Activated effector memory CD4-positive, alpha-beta T cell treated with anti-CD3 and anti-CD28 coated beads, Interleukin-2, amount 50 U/mL, for 16 hours (primary cell): ENCODE results near the gene QSER1.
"Not testable (repeated sequence)": the region's sequence is repeated elsewhere in the genome, so short reads cannot be mapped to it uniquely, and the experiment has no call there.

Source experiments
- DNase-seq: peaks from one replicate; pipeline ENCODE4 v3.0.0-alpha.2; 2020

The QSER1 gene

DNA sequence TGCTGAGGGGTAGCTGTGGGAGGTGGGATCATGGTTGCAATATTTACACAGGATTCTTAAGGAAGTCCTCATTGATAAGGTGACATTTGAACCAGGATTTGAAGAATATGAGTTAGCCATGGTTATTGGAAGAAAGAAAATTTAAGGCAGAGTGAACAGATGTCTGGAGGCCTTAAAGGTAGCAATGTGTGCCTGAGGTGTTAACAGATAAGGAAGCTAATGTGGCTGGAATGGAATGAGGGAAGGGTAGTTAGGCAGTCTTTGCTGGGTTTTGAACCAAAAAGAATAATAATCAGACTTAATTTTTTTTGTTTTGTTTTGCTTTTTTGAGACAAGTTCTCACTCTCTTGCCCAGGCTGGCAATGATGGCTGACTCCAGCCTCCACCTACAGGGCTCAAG, 113.4 kb downstream of the QSER1 start:
- DNase-seq: no peak

DNA sequence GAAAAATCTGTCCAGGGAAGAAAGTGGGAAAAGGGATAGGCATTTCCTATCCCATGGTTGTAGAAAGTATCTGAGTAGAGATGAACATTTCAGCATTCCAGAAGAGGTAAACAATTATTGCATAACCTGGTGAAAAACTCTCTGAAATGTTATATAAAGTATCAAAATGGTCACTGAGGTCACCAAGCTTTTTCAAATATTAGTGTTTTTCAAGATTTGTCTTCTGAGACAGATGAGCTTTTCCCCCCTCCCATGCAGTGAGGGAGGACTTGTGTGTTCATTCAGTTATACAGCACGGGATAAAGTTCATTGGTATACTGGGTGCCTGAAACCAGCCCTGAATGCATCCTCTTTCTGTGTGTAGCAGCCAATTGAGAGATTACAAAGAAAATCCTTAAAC, 121.1 kb downstream of the QSER1 start:
- no peak for DNase-seq

DNA sequence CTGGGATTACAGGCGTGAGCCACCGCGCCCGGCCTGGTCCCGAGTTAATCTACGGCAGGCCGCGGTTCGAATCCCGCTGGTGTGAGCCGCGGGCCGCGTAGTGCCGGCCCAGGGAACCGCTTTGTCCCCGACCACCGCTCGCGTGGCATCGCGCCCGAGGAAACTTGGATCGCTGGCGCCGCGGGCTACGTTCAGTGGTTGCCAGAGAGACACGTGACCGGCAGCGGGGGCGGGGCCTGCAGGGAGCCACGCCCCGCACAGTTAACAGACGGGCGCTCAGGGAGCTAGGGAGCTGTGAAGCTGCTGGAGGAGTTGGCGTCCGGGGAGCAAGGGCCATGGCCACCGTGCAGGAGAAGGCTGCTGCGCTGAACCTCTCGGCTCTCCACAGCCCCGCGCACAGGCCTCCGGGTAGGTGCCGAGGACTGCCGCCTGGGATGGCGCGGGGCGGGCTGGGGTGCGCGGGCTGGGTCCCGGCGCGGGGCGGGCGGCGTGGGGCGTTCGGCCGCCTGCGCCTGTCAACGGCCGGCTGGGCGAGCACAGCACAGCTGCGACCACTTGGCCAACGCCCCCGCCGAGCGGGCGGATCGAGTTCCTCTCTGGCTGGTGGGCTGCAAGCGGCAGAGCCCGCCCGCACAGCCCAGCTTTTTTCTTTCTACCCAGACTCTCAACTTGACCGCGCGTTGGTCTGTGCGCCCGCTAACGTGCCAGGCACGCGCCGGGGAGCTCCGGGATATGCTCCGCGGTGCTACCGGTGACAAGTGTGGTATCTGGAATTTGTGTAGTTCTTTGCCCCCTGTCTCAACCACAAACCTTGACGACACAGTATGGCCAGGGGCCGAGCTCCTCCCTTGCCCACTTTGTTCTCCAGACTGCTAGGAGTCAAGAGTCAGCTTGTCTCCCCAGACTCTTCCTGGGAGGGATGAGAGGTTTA, 123.3 kb downstream of the QSER1 start, which contains the start of gene DEPDC7:
DEPDC7 (plus strand) TSS at position 258 of the 931 bp plus-strand sequence; CDS start at position 336, 78 bp downstream.
- peak; percentile 90 for DNase-seq

DNA sequence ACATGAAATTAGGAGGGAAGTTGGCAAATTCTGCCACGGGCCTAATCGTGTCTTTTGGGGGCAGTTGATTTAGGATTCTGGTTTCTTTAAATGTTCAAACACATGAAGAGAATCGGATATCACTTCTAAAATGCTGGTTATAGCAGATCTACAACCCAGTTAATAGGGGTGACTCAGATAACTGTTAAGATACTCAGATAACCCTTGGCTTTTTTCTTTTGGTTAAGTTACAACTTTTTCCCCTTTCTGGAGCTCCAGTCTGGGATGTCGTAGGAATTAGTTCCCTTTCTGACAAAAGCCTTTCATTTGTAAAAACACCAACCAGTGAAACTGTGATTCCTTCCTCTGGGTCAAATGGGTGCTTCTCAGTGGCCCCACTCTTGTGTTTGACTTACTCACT, 124.0 kb downstream of the QSER1 start:
- no peak for DNase-seq

DNA sequence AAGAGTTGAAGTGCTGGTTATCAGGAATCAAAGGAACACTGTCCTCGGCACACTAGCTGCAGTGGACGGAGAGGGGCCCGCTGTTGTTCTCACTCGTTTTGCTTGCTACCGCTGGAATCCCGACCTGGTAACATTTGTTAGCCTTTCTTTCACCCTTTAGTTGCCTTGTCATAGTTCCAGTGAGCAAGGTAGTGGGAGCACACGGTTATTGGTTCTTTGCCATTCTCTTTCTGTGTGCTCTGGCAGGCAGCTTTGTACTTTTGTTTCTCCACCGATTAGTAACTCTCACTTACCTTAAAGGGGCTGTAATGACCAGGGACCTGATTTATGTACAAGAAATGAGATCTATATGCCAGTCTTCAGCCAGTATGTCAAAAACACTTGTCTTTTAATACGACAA, 124.9 kb downstream of the QSER1 start:
- no peak for DNase-seq

DNA sequence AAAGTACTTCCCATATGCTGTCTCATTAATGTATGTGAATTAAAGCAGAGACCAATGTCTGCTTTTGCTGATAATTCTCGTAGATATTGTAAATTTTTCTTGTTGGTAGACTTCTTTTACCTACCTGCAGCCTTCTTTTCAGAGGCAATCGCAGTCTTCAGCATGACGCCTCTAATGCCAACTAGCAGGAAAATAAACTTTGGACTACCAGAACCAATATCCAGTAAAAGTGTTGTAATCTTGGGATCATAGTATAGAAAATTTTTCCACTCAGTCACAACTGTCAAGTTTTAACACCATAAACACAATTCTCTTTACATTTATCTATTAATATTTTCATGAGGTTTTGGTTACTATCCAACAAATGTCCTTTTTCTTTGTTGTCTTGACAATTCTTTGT, 125.4 kb downstream of the QSER1 start:
- DNase-seq: no peak

DNA sequence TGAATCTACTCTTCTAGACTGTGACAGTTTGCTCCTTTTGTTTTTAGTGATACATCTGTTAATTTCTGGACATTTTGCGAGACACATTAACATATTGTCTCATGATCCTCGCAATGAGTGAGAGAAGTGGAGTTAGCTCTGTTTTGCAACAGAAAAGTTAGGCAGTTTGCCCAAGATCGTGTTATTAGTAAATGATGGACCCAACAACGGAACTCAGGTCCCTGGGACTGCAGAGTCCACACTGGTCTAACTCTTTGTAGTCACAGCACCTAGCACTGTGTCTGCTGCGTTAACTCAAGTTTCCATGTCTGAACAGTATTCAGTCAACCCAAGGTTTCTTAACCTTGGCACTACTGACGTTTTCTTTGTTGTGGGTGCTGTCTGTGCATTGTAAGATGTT, 126.2 kb downstream of the QSER1 start:
- no peak for DNase-seq

DNA sequence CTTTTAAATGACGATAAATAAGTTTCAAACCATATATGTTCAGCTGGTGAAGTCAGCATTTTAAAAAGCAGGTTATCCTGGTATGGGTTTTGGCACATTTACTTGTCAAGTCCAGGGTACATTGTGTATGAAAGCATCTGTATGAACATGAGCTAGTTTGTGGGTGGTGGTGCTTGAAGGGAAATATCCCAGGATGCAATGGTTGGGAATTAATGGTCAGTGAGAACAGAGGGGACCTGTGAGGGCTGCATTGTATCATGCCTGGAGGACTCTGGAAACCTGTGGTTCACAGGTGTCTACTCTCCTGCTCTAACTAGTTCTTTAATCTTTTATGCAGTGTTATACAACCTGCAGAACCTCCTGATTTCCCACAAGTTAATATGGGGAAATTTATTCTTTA, 128.9 kb downstream of the QSER1 start:
- DNase-seq: no peak

DNA sequence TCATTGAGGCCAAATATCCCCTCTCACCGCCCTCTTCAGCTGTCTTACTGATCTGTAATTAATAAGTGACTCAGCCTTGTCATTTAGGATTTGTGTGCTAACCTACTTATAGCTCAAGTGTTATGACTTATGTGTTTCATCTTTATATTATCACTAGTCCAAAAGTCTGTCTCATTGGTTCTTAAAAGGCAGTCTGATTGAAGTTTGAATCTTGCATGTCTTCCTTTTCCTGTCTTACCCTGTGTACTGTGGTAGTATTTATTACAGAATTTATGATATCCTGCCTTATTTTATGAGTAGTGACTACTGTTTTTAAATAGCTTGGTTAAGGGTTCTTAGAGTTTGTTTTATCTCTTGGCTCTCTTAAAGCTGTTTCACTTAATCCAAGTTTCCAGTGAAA, 129.3 kb downstream of the QSER1 start:
- DNase-seq: no peak

DNA sequence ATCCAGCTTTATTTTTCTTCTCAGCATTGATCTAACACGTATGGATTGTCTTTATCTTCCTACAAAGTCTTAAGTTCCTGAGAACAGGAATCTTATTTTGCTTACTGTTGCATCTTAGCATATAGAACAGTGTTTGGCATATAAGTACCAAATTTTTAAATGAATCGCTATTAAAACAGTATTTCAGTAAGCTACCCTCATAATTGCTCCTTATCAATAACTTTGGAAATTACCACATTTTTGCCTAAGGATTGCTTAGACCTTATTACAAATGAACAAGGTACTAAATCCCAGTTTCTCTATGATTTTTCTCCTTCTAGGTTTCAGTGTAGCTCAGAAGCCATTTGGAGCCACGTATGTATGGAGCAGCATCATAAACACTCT, 132.7 kb downstream of the QSER1 start:
- DNase-seq: no peak

DNA sequence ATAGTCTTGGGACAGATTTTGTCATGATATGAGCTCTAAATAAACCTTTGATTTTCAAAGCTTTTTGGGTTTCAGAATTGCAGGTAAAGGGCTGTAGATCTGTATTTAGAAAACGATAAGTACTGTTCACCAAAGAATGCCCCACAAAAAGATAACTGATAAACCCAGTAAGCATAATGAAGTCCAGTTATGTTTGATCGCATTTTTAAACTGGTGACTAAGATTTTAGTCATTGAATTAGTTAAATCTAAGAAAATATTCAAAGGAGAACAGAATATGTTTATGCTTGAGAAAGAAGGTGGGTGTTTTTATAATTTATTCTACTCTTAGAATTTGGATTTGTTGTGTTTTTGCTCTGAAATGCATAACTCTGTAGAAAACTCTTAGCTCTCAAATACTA, 134.6 kb downstream of the QSER1 start:
- no peak for DNase-seq

DNA sequence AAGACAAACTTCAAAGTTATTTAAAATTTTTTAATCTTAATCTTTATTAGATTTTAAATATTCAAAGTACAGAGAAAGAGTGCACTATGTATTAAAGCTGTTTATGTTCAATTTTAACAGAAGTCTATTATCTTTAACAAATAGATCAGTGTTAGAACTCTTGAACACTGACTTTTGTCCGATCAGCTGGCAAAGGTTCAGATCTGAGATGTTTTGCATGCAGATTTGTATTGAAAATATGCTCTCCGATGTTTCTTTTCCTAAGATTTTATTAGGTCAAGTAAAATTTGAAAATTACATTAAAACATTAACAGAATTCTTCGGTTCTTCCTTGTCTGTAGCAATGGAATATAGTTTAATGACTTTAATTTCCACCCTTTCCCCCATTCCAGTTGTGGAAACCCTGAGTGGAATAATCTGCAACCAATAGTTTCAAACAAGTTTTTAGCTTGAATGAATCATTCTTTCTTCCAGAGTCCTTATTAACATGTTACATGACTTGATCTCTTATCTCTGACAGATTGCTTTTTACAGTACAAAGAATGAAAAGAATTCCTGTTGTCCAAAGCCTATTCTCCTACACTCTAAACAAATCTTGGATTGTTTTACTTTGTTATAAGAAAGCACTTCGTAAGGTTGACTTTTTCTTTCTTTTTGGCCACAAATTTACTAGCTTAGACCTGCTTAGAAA, 135.4 kb downstream of the QSER1 start:
- DNase-seq: no peak

DNA sequence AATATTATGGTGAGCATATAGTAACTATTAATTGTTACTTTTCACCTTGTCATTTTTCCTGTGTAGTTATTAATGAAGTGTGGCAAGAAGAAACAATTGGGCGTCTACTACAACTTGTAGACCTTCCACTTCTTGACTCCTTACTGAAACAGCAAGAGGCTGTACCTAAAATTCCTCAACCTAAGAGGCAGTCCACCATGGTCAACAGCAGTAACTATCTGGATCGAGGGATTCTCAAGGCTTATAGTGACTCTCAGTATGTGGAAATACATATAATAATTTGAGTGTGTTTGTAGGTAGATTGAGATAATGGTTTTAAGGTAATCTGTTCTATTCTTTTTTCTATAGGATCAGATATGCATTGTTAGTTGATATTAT, 135.9 kb downstream of the QSER1 start:
- no peak for DNase-seq

DNA sequence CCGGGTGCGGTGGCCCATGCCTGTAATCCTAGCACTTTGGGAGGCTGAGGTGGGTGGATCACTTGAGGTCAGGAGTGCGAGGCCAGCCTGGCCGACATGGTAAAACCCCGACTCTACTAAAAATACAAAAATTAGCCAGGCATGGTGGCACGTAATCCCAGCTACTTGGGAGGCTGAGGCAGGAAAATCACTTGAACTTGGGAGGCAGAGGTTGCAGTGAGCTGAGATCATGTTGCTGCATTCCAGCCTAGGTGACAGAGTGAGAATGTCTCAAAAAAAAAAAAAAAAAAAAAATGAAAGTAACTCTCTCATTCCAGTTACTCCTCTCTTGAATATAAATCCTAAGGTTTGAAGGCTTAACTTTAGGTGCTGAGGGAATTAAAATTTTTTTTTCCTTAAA, 136.6 kb downstream of the QSER1 start:
- DNase-seq: not testable (repeated sequence)
